Mononuclear cell (primary cell): Measurements from ENCODE around the gene NR5A2. TPM values are rescaled to one million over a fixed set of nuclear protein-coding genes. Genes with fewer than 3 reads are reported as not detected.
A peak's percentile ranks its signal among the peaks of the same experiment; 100 is the strongest.

ENCODE experiments used
- H3K27me3 ChIP-seq: 2 replicates; pipeline ENCODE4 v1.6.0; 2011; ENCODE audit warnings: low read length, control low read depth; ENCODE audit not compliant: insufficient read depth
- H3K4me1 ChIP-seq: 2 replicates; pipeline ENCODE4 v1.5.1; 2011; ENCODE audit warnings: mild to moderate bottlenecking, low read length, control low read depth; ENCODE audit not compliant: insufficient read depth
- H3K4me3 ChIP-seq: 2 replicates; pipeline ENCODE4 v1.5.1; 2011; ENCODE audit warnings: mild to moderate bottlenecking, low read length, moderate library complexity
- H3K9me3 ChIP-seq: 2 replicates; pipeline ENCODE4 v1.5.1; 2011; ENCODE audit warnings: low read depth, mild to moderate bottlenecking, control low read depth, low read length
- total RNA-seq: library from RNA; depleted of rRNA; stranded (reverse); fragments of >200 nt; gene quantifications from one replicate; pipeline ENCODE4 v1.2.3, GENCODE V29; 2012

The NR5A2 gene
- total RNA-seq = not detected

DNA sequence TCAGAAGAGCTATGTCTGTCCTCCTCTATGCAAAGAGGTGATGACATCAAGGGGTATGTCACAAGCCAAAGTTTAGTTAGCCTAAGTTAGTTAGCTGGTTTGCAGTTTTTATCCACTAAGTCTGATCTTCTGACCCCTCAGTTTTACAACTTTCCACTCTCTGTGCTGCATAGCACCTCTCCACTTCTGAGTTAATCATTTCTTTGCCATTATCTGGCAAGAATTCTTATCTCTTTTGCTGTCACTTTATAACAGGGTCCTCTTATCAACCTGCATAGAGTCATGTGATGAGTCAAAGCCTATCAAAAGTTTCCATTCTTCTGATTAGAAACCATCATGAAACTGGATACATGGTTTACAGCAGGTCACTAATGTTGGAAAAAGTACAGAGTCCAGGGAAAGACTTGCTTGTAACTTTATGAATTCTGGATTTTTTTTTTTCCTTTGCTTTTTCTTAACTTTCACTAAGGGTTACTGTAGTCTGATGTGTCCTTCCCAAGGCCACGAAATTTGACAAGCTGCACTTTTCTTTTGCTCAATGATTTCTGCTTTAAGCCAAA is at the start of gene NR5A2:
Gene NR5A2 (plus strand): TSS at position 447 of the 560 bp plus-strand sequence. CDS start 138 bp downstream, outside the sequence.
- Histone ChIP-seq H3K4me1 (peaks cover 10% of the 10 kb centered on the region), H3K27me3 (peaks cover 52% of the 10 kb centered on the region), H3K9me3 (no peaks in the 10 kb centered on the region), H3K4me3 (no peak within 1 kb of the TSS)

DNA sequence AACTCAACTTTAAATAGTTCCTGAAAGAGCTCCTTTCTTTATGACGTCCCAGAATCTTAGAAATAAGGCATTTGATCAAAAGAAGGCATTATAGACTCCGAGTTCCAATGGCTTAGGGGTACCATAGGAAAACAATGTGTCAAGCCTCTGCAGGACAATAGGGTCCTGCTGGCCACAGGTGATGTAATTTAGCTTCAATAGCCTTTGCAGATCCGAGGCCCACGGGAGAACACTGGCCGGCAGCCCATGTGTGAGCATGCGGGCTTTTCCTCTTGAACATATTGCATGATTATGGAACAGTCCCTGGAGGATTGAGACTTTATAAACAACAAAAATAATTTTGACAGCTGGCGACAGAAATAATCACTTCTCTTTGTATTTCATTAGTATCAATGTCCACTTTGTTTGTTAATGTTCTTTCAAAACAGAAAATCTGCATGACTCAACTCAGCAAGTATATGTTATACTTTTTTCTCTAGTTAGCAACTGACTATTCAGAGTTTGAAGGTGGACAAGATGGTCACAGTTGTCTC is 49.0 kb upstream of the NR5A2 start:
- Histone ChIP-seq H3K9me3 (no peaks in the 10 kb centered on the region), H3K4me1 (peaks cover 21% of the 10 kb centered on the region), H3K4me3 (no peak overlapping the region), H3K27me3 (peaks cover 14% of the 10 kb centered on the region)

DNA sequence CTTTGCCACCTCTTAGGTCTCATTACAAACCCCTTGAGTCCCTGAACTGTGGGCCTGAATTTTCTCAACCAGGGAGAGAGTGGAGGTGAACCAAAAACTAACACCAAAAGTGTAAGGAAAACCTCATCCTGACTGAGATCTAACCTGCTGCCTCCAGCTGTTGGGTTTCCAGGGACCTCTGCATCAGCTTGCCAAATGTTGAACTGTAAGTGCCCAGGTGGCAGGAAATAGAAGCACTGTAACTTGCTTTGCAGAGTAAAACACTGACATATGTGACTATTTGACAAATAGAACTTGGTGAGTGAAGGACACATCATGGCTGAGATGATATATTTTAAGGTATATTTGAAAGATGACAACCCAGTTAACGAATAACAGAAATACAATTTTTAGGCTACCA is 48.4 kb upstream of the NR5A2 start:
- no peaks in the 10 kb centered on the region for H3K9me3 ChIP-seq
- no peak overlapping the region for H3K4me3 ChIP-seq
- peaks cover 21% of the 10 kb centered on the region for H3K4me1 ChIP-seq
- peaks cover 10% of the 10 kb centered on the region for H3K27me3 ChIP-seq

DNA sequence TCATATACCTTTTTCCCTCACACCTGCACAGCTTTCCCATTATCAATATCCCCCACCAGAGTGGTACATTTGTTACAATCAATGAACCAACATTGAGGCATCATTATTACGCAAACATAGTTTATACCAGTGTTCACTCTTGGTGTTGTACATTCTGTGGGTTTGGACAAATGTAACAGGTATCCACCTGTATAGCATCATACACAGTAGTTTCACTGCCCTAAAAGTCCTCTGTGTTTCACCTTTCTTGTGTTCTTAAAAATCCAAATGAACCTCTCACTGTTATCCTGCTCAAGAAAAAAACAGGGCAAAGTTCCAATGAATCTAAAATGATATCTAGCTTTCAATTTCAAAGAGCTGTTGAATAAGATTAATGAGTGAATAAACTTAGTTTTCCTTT is 45.9 kb upstream of the NR5A2 start:
- peaks cover 18% of the 10 kb centered on the region for H3K4me1 ChIP-seq
- H3K4me3 ChIP-seq = no peak overlapping the region
- no peaks in the 10 kb centered on the region for H3K9me3 ChIP-seq
- H3K27me3 ChIP-seq = peaks cover 6% of the 10 kb centered on the region

DNA sequence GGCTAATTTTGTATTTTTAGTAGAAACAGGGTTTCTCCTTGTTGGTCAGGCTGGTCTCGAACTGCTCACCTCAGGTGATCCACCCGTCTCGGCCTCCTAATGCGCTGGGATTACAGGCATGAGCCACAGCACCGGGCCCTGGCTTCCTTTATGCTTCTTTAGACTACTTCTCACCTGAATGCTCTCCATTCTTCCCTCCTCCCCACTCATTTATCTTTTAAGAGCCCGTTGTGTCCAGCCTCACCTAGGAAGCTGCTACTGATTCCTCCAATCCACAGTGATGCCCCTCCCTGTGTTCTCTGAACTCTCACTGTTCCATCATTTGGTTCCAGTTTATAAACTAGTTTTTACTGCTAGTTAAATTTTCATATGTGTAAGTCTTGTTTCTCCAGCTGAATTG is 44.9 kb upstream of the NR5A2 start:
- Histone ChIP-seq H3K9me3 (no peaks in the 10 kb centered on the region), H3K4me3 (no peak overlapping the region), H3K27me3 (peaks cover 5% of the 10 kb centered on the region), H3K4me1 (peaks cover 7% of the 10 kb centered on the region)

- H3K27me3 ChIP-seq = peaks cover 5% of the 10 kb centered on the region
- H3K4me1 ChIP-seq = no peaks in the 10 kb centered on the region
- no peaks in the 10 kb centered on the region for H3K9me3 ChIP-seq
- H3K4me3 ChIP-seq = no peak overlapping the region
These were observed 44.0 kb upstream of the NR5A2 start for GRCh38 chr1:199983531-199983930.

DNA sequence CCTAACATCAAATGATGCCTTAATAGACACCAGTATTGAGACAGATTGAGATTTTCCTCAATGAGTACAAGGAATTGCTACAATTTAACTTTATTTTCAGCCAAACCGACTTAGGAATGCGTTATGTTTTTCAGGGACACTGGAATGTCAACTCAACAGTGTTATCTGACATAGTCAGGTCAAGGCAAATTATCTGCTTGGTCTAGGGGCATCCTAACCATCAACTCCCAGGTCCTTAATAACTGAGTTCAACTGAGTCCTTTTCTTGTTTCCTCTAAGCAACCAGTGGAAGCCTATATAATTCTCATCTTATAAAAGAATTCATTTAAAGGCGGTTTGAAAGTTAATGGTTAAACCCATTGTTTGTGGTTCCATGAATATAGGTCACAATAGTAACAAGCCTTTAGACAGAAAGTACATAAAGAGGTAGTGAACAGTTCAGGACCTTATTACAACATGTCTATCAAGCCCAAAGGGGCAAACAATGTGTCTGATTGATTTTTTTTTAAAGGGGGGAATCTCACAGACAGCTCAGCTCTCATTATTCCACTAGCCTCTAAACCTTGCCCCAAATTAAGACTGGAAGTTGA is 32.3 kb upstream of the NR5A2 start:
- Histone ChIP-seq H3K27me3 (peaks cover 4% of the 10 kb centered on the region), H3K9me3 (no peaks in the 10 kb centered on the region), H3K4me1 (no peaks in the 10 kb centered on the region)

GRCh38 chr1:200005165-200005564 is 22.3 kb upstream of the NR5A2 start:
- H3K4me3 ChIP-seq = no peak overlapping the region
- no peaks in the 10 kb centered on the region for H3K9me3 ChIP-seq
- H3K4me1 ChIP-seq = no peaks in the 10 kb centered on the region
- no peaks in the 10 kb centered on the region for H3K27me3 ChIP-seq

More for the DNA sequence above, 32.3 kb upstream of the NR5A2 start:
- H3K4me3 ChIP-seq = no peak overlapping the region

DNA sequence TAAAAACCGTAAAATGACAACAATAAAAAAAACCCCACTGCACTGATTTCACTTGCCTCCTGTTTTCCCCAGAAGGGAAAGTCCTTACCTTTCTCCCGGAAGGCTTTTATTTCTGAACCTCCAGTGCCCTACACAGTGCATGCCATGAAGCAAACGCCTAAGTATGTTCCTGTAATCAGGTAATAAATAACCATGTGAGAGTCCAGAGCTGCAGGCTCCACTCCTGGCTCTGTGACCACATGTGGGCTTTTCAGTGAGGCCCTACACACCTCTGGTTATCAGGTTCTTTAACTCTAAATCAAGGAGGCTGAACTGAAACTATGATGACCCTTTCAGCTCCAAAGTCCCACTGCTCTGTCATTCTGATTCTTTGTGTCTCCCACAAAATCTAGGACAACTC is 20.8 kb upstream of the NR5A2 start:
- no peaks in the 10 kb centered on the region for H3K4me1 ChIP-seq
- H3K4me3 ChIP-seq = no peak overlapping the region
- no peaks in the 10 kb centered on the region for H3K27me3 ChIP-seq
- no peaks in the 10 kb centered on the region for H3K9me3 ChIP-seq

DNA sequence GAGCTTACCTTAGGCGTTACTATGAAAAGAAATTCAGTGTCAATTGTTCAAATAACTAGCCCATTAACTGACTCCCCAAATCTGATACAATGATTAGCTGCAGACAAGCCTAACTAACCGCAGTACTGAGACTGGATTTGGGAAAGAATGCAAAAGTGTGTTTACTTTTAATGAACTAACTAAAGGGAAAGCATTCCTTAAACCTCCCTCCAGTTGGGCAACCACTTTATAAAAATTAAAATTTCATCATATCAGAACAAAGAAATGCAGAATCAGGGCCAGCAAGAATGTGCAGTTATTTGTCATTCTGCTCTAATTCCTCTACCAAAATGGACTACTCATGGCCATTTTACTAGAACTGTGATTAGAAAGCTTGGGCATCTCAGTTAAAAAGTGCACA is 11.7 kb upstream of the NR5A2 start:
- Histone ChIP-seq H3K9me3 (no peaks in the 10 kb centered on the region), H3K4me3 (no peak overlapping the region), H3K4me1 (no peaks in the 10 kb centered on the region), H3K27me3 (no peaks in the 10 kb centered on the region)

- peaks cover 4% of the 10 kb centered on the region for H3K27me3 ChIP-seq
- no peaks in the 10 kb centered on the region for H3K9me3 ChIP-seq
- no peaks in the 10 kb centered on the region for H3K4me1 ChIP-seq
- H3K4me3 ChIP-seq = no peak overlapping the region
These were observed 5.8 kb upstream of the NR5A2 start for GRCh38 chr1:200021577-200022238.

GRCh38 chr1:200022239-200022804 is 5.2 kb upstream of the NR5A2 start:
- H3K4me1 ChIP-seq = no peaks in the 10 kb centered on the region
- no peaks in the 10 kb centered on the region for H3K9me3 ChIP-seq
- no peak overlapping the region for H3K4me3 ChIP-seq
- H3K27me3 ChIP-seq = peaks cover 9% of the 10 kb centered on the region

GRCh38 chr1:200028586-200029034 is 1.1 kb downstream of the NR5A2 start:
- peaks cover 65% of the 10 kb centered on the region for H3K27me3 ChIP-seq
- peaks cover 10% of the 10 kb centered on the region for H3K4me1 ChIP-seq
- H3K9me3 ChIP-seq = no peaks in the 10 kb centered on the region
- H3K4me3 ChIP-seq = peak overlapping the region; percentile 1

DNA sequence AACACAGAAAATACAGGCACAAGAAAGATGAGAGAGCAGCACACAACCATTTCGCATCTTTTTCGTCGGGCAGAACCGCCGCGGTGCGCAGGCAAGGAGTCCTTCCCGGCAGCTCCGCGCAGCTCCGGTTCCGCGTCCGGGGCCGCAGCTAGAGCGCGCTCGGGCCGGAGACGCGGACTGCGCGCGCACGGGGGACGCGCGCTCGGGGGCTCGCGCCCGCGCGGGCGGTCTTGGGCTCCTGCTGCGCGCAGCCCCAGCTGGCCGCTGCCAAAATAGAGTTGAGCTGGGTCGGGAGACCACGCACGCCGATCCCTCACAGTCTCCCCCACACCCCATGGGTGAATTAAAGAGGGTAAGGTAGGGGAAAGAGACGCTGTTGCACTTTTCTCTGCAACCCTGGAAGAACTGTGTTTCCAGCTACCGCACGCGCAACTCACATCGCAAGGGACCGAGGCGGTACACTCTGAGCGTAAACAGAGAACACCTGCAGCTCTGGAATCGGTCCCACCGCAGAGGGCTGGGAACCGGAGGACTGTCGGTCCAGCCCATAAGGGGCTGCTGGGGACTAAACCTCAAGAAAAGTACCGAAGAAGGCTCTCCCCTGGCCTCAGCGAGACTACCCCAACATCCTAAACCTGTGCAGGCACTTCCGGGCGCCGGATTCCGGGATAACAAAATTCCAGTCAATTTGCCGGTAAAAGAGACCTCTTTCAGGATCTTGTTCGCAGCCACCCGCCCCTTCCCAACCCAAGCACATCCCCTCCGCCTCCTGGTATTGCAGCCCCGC is 1.7 kb downstream of the NR5A2 start:
- Histone ChIP-seq H3K9me3 (no peaks in the 10 kb centered on the region), H3K4me3 (peak overlapping the region; percentile 12), H3K27me3 (peaks cover 71% of the 10 kb centered on the region), H3K4me1 (peaks cover 10% of the 10 kb centered on the region)

- Histone ChIP-seq H3K9me3 (no peaks in the 10 kb centered on the region), H3K27me3 (peaks cover 75% of the 10 kb centered on the region), H3K4me3 (no peak overlapping the region), H3K4me1 (peaks cover 12% of the 10 kb centered on the region)
These were observed 2.3 kb downstream of the NR5A2 start for GRCh38 chr1:200029822-200030152.
